PC-3 (cell line): ENCODE data around the gene CLP1. TPM values are rescaled to one million over a fixed set of nuclear protein-coding genes. Genes with fewer than 3 reads are reported as not detected.

Experiments used
- ATAC-seq: fragments of 200-7000 bp; cut with Tn5 transposase; 2 replicates; pipeline ENCODE4 v1.9.1; 2020; ENCODE audit warnings: mild to moderate bottlenecking, moderate library complexity
- BruUV-seq: library from RNA; stranded (reverse); fragments of 400-500 nt; replicated peaks from 2 replicates; lab custom pipeline; 2021; lab: Mats Ljungman, UMichigan
- CTCF ChIA-PET: fragments of 300-600 bp; sonication (Branson Sonifier 250); formaldehyde crosslinking; loops from one replicate; lab custom pipeline; 2022; ENCODE audit warnings: antibody characterized with exemption; lab: Charles Lee
- POLR2A ChIA-PET: fragments of 300-600 bp; sonication (Branson Sonifier 250); formaldehyde crosslinking; loops from one replicate; lab custom pipeline; 2022; ENCODE audit warnings: antibody characterized with exemption; ENCODE audit not compliant: unreplicated experiment; lab: Charles Lee
- DNase-seq: peaks from one replicate; pipeline ENCODE4 v3.0.0-alpha.2; 2015
- H2AFZ ChIP-seq: fragments of 300-600 bp; sonication (generic); 2 replicates; pipeline ENCODE4 v1.6.0; 2016; ENCODE audit warnings: antibody characterized with exemption, low read length
- H3F3A ChIP-seq: fragments of 300-600 bp; sonication (generic); one replicate; pipeline ENCODE4 v1.6.0; 2017; ENCODE audit warnings: antibody characterized with exemption, low read length, control low read depth, mild to moderate bottlenecking; ENCODE audit not compliant: unreplicated experiment
- H3K27ac ChIP-seq: fragments of 300-600 bp; sonication (generic); 2 replicates; pipeline ENCODE4 v1.5.1; 2016; ENCODE audit warnings: mild to moderate bottlenecking, low read length
- H3K27me3 ChIP-seq: fragments of 300-600 bp; sonication (generic); 2 replicates; pipeline ENCODE4 v1.6.1; 2016; ENCODE audit warnings: low read length, mixed read lengths
- H3K36me3 ChIP-seq: fragments of 300-600 bp; sonication (generic); 2 replicates; pipeline ENCODE4 v1.6.1; 2016; ENCODE audit warnings: low read depth, mixed run types, low read length, mixed read lengths
- H3K4me1 ChIP-seq: fragments of 300-600 bp; sonication (generic); 2 replicates; pipeline ENCODE4 v1.5.1; 2016; ENCODE audit warnings: low read length; ENCODE audit not compliant: insufficient read depth
- H3K4me2 ChIP-seq: fragments of 300-600 bp; sonication (generic); 2 replicates; pipeline ENCODE4 v1.6.0; 2016; ENCODE audit warnings: low read length
- H3K4me3 ChIP-seq: fragments of 300-600 bp; sonication (generic); 2 replicates; pipeline ENCODE4 v1.5.1; 2016; ENCODE audit warnings: mild to moderate bottlenecking, low read length, mixed read lengths
- H3K79me2 ChIP-seq: fragments of 300-600 bp; sonication (generic); 2 replicates; pipeline ENCODE4 v1.6.1; 2017; ENCODE audit warnings: low read length, mixed read lengths
- H3K9ac ChIP-seq: fragments of 300-600 bp; sonication (generic); 2 replicates; pipeline ENCODE4 v1.6.0; 2016; ENCODE audit warnings: mild to moderate bottlenecking, low read length
- H3K9me2 ChIP-seq: fragments of 300-600 bp; sonication (generic); replicated peaks from 2 replicates; pipeline ENCODE4 v1.6.1; 2016; ENCODE audit warnings: mixed run types, low read length, mixed read lengths
- H3K9me3 ChIP-seq: fragments of 300-600 bp; sonication (generic); 2 replicates; pipeline ENCODE4 v1.6.1; 2016; ENCODE audit warnings: low read length, mixed read lengths
- H4K20me1 ChIP-seq: fragments of 300-600 bp; sonication (generic); 2 replicates; pipeline ENCODE4 v1.6.1; 2016; ENCODE audit warnings: low read length, mixed read lengths
- EZH2 ChIP-seq: fragments of 300-600 bp; sonication (generic); IDR thresholded peaks from one replicate; pipeline ENCODE4 v1.6.1; 2017; ENCODE audit warnings: antibody characterized with exemption, mild to moderate bottlenecking, low read length; ENCODE audit not compliant: unreplicated experiment
- EZH2phosphoT487 ChIP-seq: fragments of 300-600 bp; sonication (generic); IDR thresholded peaks from 2 replicates; pipeline ENCODE4 v1.6.1; 2018; ENCODE audit warnings: mild to moderate bottlenecking, antibody characterized with exemption, low read length, borderline replicate concordance
- intact Hi-C: fragments of 100-400 bp; cut with micrococcal nuclease; formaldehyde crosslinking; loops from 2 replicates; pipeline ENCODE4 v1.9.0; 2023
- microRNA-seq: library from miRNA; unstranded; fragments of <30 nt; microRNA quantifications from one replicate; pipeline ENCODE4 v1.1.0, GENCODE V29; 2020; ENCODE audit not compliant: unreplicated experiment
- total RNA-seq: library from RNA; depleted of rRNA; stranded (reverse); fragments of >200 nt; gene quantifications from 2 replicates; pipeline ENCODE4 v1.2.3, GENCODE V29; 2014; rRNA removed
- TF ChIP-seq, protein P1 (sequence below): fragments of 300-600 bp; sonication (generic); conservative IDR thresholded peaks from 2 replicates; pipeline ENCODE4 v1.5.1; 2017; ENCODE audit warnings: antibody characterized with exemption, low read depth, mild to moderate bottlenecking, low read length

CLP1 gene
- total RNA-seq, 1 experiment from 2014 or later = 28.4 TPM

DNA sequence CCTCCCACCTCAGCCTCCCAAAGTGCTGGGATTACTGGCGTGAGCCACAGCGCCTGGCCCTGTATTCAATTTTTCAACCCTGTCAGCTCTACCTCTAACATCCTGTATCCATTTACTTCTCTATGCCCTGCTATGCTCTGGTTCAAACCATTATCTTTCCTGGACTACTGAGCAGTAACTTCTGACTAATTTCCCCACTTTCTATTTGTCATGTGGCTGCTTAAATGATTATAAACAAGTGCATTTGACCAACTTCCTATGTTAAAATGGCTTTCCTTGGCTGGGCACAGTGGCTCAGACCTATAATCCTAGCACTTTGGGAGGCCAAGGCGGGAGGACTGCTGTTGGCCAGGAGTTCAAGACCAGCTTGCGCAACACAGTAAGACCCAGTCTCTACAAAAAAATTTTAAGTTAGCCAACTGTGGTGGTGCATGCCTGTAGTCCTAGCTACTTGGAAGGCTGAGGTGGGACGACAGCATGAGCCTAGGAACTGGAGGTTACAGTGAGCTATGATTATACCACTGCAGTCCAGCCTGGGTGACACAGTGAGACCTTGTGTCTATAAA is 52.3 kb downstream of the CLP1 start:
- Histone ChIP-seq H3K27ac (no peak overlapping the region), H3K9ac (no peak overlapping the region), H3K9me3 (no peaks in the 10 kb centered on the region), H3K4me2 (no peak overlapping the region), H3F3A (peaks cover 1% of the 10 kb centered on the region), H3K27me3 (no peaks in the 10 kb centered on the region), H3K79me2 (peaks cover 65% of the 10 kb centered on the region), H3K36me3 (peaks cover 6% of the 10 kb centered on the region), H3K4me1 (peaks cover 24% of the 10 kb centered on the region), H3K4me3 (no peak overlapping the region), H3K9me2 (no peaks in the 10 kb centered on the region), H2AFZ (no peak overlapping the region), H4K20me1 (peaks cover 13% of the 10 kb centered on the region)
- ChIA-PET POLR2A (no interaction called here), CTCF (no interaction called here)
- intact Hi-C loops = no loop called here
- TF ChIP-seq EZH2phosphoT487 (no peak), EZH2 (no peak)
- TF ChIP-seq, protein P1, sequence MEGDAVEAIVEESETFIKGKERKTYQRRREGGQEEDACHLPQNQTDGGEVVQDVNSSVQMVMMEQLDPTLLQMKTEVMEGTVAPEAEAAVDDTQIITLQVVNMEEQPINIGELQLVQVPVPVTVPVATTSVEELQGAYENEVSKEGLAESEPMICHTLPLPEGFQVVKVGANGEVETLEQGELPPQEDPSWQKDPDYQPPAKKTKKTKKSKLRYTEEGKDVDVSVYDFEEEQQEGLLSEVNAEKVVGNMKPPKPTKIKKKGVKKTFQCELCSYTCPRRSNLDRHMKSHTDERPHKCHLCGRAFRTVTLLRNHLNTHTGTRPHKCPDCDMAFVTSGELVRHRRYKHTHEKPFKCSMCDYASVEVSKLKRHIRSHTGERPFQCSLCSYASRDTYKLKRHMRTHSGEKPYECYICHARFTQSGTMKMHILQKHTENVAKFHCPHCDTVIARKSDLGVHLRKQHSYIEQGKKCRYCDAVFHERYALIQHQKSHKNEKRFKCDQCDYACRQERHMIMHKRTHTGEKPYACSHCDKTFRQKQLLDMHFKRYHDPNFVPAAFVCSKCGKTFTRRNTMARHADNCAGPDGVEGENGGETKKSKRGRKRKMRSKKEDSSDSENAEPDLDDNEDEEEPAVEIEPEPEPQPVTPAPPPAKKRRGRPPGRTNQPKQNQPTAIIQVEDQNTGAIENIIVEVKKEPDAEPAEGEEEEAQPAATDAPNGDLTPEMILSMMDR = no peak
- DNase-seq (no peak), ATAC-seq (no peak)
- BruUV-seq = no TSS peak

Small RNA genes within 50 kb of the gene (microRNA-seq; reads per million reads assigned to microRNA genes)
- gene MIR130A = 4,602 reads per million, percentile 93 among the genes with 10 or more reads in this experiment

Other genes starting within 250 kb of the CLP1 start
- 31.3 and 35.0 TPM in 2 replicates for gene SLC43A3, start 230.6 kb upstream of the CLP1 start, total RNA-seq
- 3.5 and 6.5 TPM in 2 replicates for gene RTN4RL2, start 197.2 kb upstream of the CLP1 start, total RNA-seq
- gene SLC43A1, start 142.1 kb upstream of the CLP1 start, total RNA-seq = 7.4 and 12.4 TPM in 2 replicates
- gene TIMM10, start 127.0 kb upstream of the CLP1 start, total RNA-seq = 233 and 313 TPM in 2 replicates
- not detected in 2 replicates for gene SMTNL1, start 120.2 kb upstream of the CLP1 start, total RNA-seq
- 16.5 and 17.3 TPM in 2 replicates for gene UBE2L6, start 90.1 kb upstream of the CLP1 start, total RNA-seq
- gene SERPING1, start 60.1 kb upstream of the CLP1 start, total RNA-seq = not detected in 2 replicates
- gene YPEL4, start 7.8 kb upstream of the CLP1 start, total RNA-seq = not detected in 2 replicates
- 86.7 and 102 TPM in 2 replicates for gene ZDHHC5, start 10.4 kb downstream of the CLP1 start, total RNA-seq
- 41.8 and 42.3 TPM in 2 replicates for gene MED19, start 54.5 kb downstream of the CLP1 start, total RNA-seq
- gene TMX2, start 54.8 kb downstream of the CLP1 start, total RNA-seq = 228 and 241 TPM in 2 replicates
- 306 and 353 TPM in 2 replicates for gene SELENOH, start 83.7 kb downstream of the CLP1 start, total RNA-seq
- gene BTBD18, start 94.1 kb downstream of the CLP1 start, total RNA-seq = not detected in 2 replicates
- 117 and 121 TPM in 2 replicates for gene CTNND1, start 104.0 kb downstream of the CLP1 start, total RNA-seq